ENCODE data around the gene DHH. TPM values are rescaled to one million over a fixed set of nuclear protein-coding genes. Genes with fewer than 3 reads are reported as not detected.
A peak's percentile ranks its signal among the peaks of the same experiment; 100 is the strongest.

The DHH gene
- total and polyA plus RNA-seq, 9 of the 15 experiments (the other 6 are each of a cell fraction or from before 2014, with no cell fraction given), result 0.07 to 2.6 (median 0.54) TPM

DNA sequence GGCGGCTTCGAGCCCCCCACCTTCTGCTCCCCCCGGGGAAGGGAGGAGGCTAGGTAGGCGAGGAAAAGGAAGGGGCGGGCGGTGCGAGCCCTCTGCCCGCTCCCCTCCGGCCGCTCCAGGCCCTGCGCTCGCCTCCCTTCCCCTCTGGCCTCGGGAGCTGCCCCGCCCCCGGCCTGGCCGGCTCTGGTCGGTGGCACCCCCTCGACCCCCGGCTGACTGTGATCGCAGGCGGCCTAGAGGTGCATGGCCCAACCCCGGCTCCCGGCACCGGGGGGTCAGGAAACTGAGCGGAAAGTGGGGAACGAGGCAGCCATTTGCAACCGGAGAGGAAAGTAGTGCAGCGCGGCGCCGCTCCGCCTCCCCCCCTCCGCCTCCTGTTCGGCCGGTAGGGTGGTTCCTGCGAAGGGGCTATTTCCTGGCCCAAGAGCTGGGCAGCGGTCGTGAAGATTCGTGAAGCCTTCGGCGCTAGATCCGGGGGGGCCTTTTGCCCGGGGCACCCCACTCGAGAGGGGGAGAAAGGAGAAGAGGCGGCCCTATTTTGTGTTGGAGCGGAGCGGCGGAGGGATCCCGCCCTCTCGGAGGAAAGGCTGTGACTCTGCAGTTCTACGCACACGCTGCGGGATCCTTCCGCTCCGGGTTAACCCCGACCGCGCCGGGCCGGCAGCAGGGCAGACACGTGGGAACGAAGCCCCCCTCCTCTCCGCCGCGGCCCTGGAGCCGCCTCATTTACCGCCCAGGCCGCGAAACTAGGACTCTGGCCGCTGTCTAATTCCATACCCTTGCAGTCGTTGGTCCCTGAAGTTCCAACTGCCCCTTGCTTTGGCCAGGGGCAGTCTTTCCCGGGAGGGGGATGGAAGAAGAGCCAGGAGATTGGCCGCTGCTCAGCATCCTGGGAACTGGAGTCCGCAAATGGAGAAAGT, 34.1 kb downstream of the DHH start, which contains the start of gene KMT2D (continued):
- TF ChIP-seq, protein P1, sequence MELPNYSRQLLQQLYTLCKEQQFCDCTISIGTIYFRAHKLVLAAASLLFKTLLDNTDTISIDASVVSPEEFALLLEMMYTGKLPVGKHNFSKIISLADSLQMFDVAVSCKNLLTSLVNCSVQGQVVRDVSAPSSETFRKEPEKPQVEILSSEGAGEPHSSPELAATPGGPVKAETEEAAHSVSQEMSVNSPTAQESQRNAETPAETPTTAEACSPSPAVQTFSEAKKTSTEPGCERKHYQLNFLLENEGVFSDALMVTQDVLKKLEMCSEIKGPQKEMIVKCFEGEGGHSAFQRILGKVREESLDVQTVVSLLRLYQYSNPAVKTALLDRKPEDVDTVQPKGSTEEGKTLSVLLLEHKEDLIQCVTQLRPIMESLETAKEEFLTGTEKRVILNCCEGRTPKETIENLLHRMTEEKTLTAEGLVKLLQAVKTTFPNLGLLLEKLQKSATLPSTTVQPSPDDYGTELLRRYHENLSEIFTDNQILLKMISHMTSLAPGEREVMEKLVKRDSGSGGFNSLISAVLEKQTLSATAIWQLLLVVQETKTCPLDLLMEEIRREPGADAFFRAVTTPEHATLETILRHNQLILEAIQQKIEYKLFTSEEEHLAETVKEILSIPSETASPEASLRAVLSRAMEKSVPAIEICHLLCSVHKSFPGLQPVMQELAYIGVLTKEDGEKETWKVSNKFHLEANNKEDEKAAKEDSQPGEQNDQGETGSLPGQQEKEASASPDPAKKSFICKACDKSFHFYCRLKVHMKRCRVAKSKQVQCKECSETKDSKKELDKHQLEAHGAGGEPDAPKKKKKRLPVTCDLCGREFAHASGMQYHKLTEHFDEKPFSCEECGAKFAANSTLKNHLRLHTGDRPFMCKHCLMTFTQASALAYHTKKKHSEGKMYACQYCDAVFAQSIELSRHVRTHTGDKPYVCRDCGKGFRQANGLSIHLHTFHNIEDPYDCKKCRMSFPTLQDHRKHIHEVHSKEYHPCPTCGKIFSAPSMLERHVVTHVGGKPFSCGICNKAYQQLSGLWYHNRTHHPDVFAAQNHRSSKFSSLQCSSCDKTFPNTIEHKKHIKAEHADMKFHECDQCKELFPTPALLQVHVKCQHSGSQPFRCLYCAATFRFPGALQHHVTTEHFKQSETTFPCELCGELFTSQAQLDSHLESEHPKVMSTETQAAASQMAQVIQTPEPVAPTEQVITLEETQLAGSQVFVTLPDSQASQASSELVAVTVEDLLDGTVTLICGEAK (IDR thresholded peaks at IDR 0.05), result peak; percentile 75
- TF ChIP-seq, protein P1 (CRISPR knock-in tag; IDR thresholded peaks at IDR 0.05), result no peak
- TF ChIP-seq POLR2H (tag; IDR thresholded peaks at IDR 0.05; ENCODE audit: low read depth) (peak; percentile 52), SPI1 (IDR thresholded peaks at IDR 0.05; ENCODE audit: borderline replicate concordance, low read depth, low read length) (0 out of 2 replicates have a peak, but pooled peaks have one; percentile 1), TCF7L2 (IDR thresholded peaks at IDR 0.05; ENCODE audit: low read depth, low read length) (no peak), MCM2 (IDR thresholded peaks at IDR 0.05; ENCODE audit: low read depth) (no peak), RAD51 (IDR thresholded peaks at IDR 0.05; ENCODE audit: borderline replicate concordance, low read depth) (peak; percentile 75; the same call in 1 of the 2 replicates), HIVEP1 (CRISPR knock-in tag; IDR thresholded peaks at IDR 0.05) (no peak), ZNF76 (CRISPR knock-in tag; IDR thresholded peaks at IDR 0.05; ENCODE audit: borderline replicate concordance) (peak; percentile 22; the same call in 1 of the 2 replicates), ZNF408 (CRISPR knock-in tag; IDR thresholded peaks at IDR 0.05; ENCODE audit: low read depth) (no peak), MAFG (tag; conservative IDR thresholded peaks at IDR 0.05) (peak; percentile 95)
- TF ChIP-seq, protein P2, sequence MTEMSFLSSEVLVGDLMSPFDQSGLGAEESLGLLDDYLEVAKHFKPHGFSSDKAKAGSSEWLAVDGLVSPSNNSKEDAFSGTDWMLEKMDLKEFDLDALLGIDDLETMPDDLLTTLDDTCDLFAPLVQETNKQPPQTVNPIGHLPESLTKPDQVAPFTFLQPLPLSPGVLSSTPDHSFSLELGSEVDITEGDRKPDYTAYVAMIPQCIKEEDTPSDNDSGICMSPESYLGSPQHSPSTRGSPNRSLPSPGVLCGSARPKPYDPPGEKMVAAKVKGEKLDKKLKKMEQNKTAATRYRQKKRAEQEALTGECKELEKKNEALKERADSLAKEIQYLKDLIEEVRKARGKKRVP (CRISPR knock-in tag; IDR thresholded peaks at IDR 0.05), result no peak
- TF ChIP-seq, protein P3, sequence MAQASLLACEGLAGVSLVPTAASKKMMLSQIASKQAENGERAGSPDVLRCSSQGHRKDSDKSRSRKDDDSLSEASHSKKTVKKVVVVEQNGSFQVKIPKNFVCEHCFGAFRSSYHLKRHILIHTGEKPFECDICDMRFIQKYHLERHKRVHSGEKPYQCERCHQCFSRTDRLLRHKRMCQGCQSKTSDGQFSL (CRISPR knock-in tag; IDR thresholded peaks at IDR 0.05), result peak; percentile 97
- TF ChIP-seq, protein P3 (tag; IDR thresholded peaks at IDR 0.05), result peak in 1 of 2 experiments; percentile 94; a peak in 2 of 4 replicates
- TF ChIP-seq, protein P4, sequence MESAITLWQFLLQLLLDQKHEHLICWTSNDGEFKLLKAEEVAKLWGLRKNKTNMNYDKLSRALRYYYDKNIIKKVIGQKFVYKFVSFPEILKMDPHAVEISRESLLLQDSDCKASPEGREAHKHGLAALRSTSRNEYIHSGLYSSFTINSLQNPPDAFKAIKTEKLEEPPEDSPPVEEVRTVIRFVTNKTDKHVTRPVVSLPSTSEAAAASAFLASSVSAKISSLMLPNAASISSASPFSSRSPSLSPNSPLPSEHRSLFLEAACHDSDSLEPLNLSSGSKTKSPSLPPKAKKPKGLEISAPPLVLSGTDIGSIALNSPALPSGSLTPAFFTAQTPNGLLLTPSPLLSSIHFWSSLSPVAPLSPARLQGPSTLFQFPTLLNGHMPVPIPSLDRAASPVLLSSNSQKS (CRISPR knock-in tag; IDR thresholded peaks at IDR 0.05), result no peak
